CD4-positive, CD25-positive, alpha-beta regulatory T cell (primary cell): ENCODE measurements around the gene ZRANB3. TPM values are rescaled to one million over a fixed set of nuclear protein-coding genes. Genes with fewer than 3 reads are reported as not detected.

Experiments used
- ATAC-seq, 2 donors: fragments of 150-1000 bp; cut with Tn5 transposase; one replicate each; pipeline ENCODE4 v1.10.0; 2021; ENCODE audit warnings: low read depth in 2 of 2, moderate number of reproducible peaks in 2 of 2, moderate library complexity in 1 of 2
- DNase-seq, 3 donors: peaks; one replicate each; pipeline versions ENCODE4 v3.0.0 to v3.0.0-alpha.2; 2012 to 2022; ENCODE audit warnings: mixed read lengths in 1 of 3
- H3K27ac ChIP-seq: one replicate; pipeline ENCODE4 v1.7.0; 2013; ENCODE audit warnings: mild to moderate bottlenecking, low read length; ENCODE audit not compliant: insufficient read depth, poor library complexity, severe bottlenecking
- H3K27me3 ChIP-seq: one replicate; pipeline ENCODE4 v1.7.0; 2013; ENCODE audit warnings: low read length; ENCODE audit not compliant: control insufficient read depth, insufficient read depth
- H3K36me3 ChIP-seq: one replicate; pipeline ENCODE4 v1.7.0; 2013; ENCODE audit warnings: mild to moderate bottlenecking, low read length, moderate library complexity; ENCODE audit not compliant: control insufficient read depth, insufficient read depth
- H3K4me1 ChIP-seq: 2 replicates; pipeline ENCODE4 v1.7.0; 2013; ENCODE audit warnings: mild to moderate bottlenecking, low read length; ENCODE audit not compliant: insufficient read depth, control insufficient read depth, poor library complexity, severe bottlenecking
- H3K4me3 ChIP-seq: one replicate; pipeline ENCODE4 v1.7.0; 2013; ENCODE audit warnings: low read depth, mild to moderate bottlenecking, low read length, moderate library complexity
- H3K9me3 ChIP-seq, 2 experiments: 1 replicate in 1 of 2; 2 replicates in 1 of 2; pipeline ENCODE4 v1.7.0; 2013; ENCODE audit warnings: low read length in 2 of 2, mild to moderate bottlenecking in 1 of 2, moderate library complexity in 1 of 2; ENCODE audit not compliant: control insufficient read depth in 2 of 2
- H3K27ac Mint-ChIP-seq, 3 donors: one replicate each; pipeline ENCODE4 v1.8.0; 2020 to 2022; ENCODE audit warnings: mild to moderate bottlenecking in 3 of 3, mixed read lengths in 3 of 3, moderate library complexity in 2 of 3
- H3K27me3 Mint-ChIP-seq: one replicate; pipeline ENCODE4 v1.8.0; 2022; ENCODE audit warnings: mild to moderate bottlenecking, mixed read lengths
- H3K36me3 Mint-ChIP-seq: one replicate; pipeline ENCODE4 v1.8.0; 2020; ENCODE audit warnings: mixed read lengths
- H3K4me1 Mint-ChIP-seq, 4 donors: one replicate each; pipeline ENCODE4 v1.8.0; 2020 to 2022; ENCODE audit warnings: mixed read lengths in 4 of 4, mild to moderate bottlenecking in 1 of 4
- H3K4me3 Mint-ChIP-seq, 4 donors: one replicate each; pipeline ENCODE4 v1.8.0; 2020 to 2022; ENCODE audit warnings: mild to moderate bottlenecking in 4 of 4, mixed read lengths in 4 of 4, moderate library complexity in 3 of 4
- H3K9me3 Mint-ChIP-seq, 7 donors: one replicate each; pipeline ENCODE4 v1.8.0; 2020 to 2022; ENCODE audit warnings: mixed read lengths in 7 of 7, mild to moderate bottlenecking in 3 of 7, moderate library complexity in 2 of 7
- polyA plus RNA-seq, 4 donors: library from polyadenylated mRNA; unstranded; fragments of 300-500 nt; fragmentation: Illumina TruSeq; gene quantifications; one replicate each; pipeline ENCODE4 v1.2.3, GENCODE V29; 2021
- total RNA-seq: library from RNA; stranded (reverse); gene quantifications from one replicate; pipeline ENCODE4 v1.2.3, GENCODE V29; 2022

Gene ZRANB3
- total and polyA plus RNA-seq, 5 donors from 2014 or later, result 2.2 to 4.6 (median 3.1) TPM

DNA sequence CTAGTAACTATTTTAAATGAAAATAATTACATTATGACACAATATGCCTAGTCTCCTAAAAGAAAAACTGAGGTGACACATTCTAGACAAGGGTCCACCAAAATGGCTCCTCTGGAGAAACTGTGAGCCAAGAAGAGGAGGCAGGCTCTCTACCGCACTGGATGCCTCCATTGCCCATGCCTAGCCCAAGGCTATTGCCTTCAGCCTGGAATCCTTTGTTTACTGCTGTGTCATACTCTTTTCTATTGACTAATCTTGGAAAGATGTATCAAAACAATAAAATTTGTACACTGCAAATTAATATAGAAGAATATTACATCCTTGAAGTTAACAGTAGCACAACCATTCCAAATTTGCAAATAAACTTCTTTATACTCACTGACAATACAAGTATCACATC is 311.8 kb downstream of the ZRANB3 start:
- Mint-ChIP-seq H3K4me1 (no peaks in the 10 kb centered on the region), H3K9me3 (peaks cover 0 to 2% (median 0%) of the 10 kb centered on the region in 7 donors), H3K4me3 (no peak overlapping the region), H3K27ac (no peak overlapping the region), H3K27me3 (no peaks in the 10 kb centered on the region), H3K36me3 (peaks cover 18% of the 10 kb centered on the region)
- Histone ChIP-seq H3K27me3 (no peaks in the 10 kb centered on the region), H3K4me3 (no peak overlapping the region), H3K9me3 (no peaks in the 10 kb centered on the region), H3K4me1 (no peaks in the 10 kb centered on the region), H3K36me3 (no peaks in the 10 kb centered on the region), H3K27ac (no peak overlapping the region)
- ATAC-seq (no peak), DNase-seq (no peak)

DNA sequence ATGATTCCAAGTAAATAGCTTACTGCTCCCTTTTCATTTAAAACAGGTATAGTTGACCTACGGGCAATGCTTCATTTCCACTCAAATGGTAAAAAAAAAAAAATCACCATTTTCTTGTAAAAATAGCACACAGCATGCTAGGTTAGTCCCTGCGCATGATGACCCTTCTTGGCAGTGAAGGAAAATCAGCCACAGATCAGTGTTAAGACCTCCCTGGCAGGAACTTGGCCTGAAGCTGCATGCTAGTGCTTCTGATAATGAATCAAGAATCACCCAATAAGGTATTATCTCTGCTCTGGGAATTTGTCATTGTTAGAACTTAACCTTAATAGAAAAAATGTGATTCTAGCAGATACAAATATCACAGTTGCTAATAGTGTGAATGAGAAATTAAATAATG is 312.6 kb downstream of the ZRANB3 start:
- H3K27ac Mint-ChIP-seq, result no peak overlapping the region

DNA sequence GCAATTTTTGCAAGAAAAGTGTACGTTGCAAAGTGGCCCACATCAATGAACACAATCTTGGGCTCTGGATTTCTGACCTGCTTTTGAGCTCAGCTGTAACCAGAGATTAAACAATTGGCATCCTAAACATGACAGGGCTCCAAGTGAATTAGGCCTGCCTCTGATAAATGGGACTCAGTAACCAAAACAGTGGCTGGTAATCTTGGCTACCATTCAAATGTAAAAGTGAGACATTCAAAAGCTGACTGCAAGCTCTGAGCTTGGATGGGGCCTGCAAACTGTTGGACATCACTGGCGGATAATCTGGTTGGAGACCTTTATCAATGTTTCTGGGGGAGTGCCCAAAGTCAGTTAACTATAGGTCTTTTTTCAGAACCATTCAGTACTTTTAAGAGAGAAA is 318.3 kb downstream of the ZRANB3 start:
- DNase-seq, result no peak
- no peaks in the 10 kb centered on the region for H3K36me3 ChIP-seq
- no peaks in the 10 kb centered on the region for H3K9me3 ChIP-seq
- no peak overlapping the region for H3K4me3 ChIP-seq
- H3K27ac ChIP-seq, result no peak overlapping the region
- Mint-ChIP-seq H3K36me3 (peaks cover 10% of the 10 kb centered on the region), H3K4me1 (no peaks in the 10 kb centered on the region), H3K27me3 (no peaks in the 10 kb centered on the region), H3K4me3 (no peak overlapping the region), H3K9me3 (peaks cover 0 to 2% (median 0%) of the 10 kb centered on the region in 7 donors), H3K27ac (no peak overlapping the region)
- no peaks in the 10 kb centered on the region for H3K27me3 ChIP-seq
- no peaks in the 10 kb centered on the region for H3K4me1 ChIP-seq
- no peak for ATAC-seq

More for the DNA sequence above, 312.6 kb downstream of the ZRANB3 start:
- H3K4me1 Mint-ChIP-seq, result no peaks in the 10 kb centered on the region
- peaks cover 0 to 2% (median 0%) of the 10 kb centered on the region in 7 donors for H3K9me3 Mint-ChIP-seq
- ATAC-seq (no peak), DNase-seq (no peak)
- H3K36me3 ChIP-seq, result no peaks in the 10 kb centered on the region
- no peak overlapping the region for H3K4me3 ChIP-seq
- H3K9me3 ChIP-seq, result no peaks in the 10 kb centered on the region
- H3K27me3 Mint-ChIP-seq, result no peaks in the 10 kb centered on the region
- H3K27ac ChIP-seq, result no peak overlapping the region
- H3K36me3 Mint-ChIP-seq, result peaks cover 18% of the 10 kb centered on the region
- no peaks in the 10 kb centered on the region for H3K4me1 ChIP-seq
- no peaks in the 10 kb centered on the region for H3K27me3 ChIP-seq
- no peak overlapping the region for H3K4me3 Mint-ChIP-seq

DNA sequence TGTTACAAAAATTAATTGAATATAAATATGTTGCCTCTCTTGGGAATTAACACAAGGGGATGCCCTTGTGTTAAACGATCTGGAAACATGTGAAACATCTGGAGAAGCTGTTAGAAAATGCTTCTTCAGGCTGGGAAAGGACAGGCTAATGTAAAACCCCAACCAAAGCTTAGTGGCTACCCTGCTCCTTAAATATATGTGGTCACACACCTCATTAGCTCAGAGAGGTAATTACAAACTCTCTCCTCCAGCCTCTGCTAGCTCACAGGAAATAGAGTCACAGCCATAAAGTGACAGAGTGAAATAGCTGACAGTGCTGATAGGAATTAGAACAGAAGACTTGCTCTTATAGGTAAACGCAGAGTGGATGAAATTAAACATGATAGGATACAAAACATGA is 323.0 kb downstream of the ZRANB3 start:
- ATAC-seq (no peak), DNase-seq (no peak)
- Histone ChIP-seq H3K9me3 (no peaks in the 10 kb centered on the region), H3K27ac (no peak overlapping the region), H3K36me3 (no peaks in the 10 kb centered on the region), H3K4me1 (no peaks in the 10 kb centered on the region), H3K27me3 (no peaks in the 10 kb centered on the region), H3K4me3 (no peak overlapping the region)
- Mint-ChIP-seq H3K9me3 (no peaks in the 10 kb centered on the region), H3K36me3 (peaks cover 4% of the 10 kb centered on the region), H3K27me3 (no peaks in the 10 kb centered on the region), H3K4me1 (no peaks in the 10 kb centered on the region), H3K4me3 (no peak overlapping the region), H3K27ac (no peak overlapping the region)

DNA sequence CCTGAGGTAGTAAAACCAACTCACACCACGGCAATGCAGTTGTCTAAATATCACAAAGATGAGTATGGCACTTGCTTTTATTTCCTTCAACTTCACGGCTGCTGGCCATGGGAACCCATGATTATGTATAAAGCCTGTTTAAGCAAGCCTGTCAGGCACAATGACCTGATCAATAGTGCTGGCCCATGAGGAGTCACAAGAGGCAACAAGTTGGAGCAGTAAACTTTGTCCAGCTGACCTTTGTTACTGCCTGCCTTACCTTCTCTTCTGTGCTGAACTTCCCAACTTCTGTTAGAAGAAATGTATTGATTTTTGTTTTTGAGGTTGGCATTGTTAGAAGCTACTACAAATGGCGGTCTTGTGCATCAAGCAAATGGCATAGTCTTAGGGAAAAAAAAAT is 327.1 kb downstream of the ZRANB3 start:
- Histone ChIP-seq H3K4me1 (no peaks in the 10 kb centered on the region), H3K9me3 (no peaks in the 10 kb centered on the region), H3K4me3 (no peak overlapping the region), H3K36me3 (no peaks in the 10 kb centered on the region), H3K27me3 (no peaks in the 10 kb centered on the region), H3K27ac (no peak overlapping the region)
- DNase-seq (no peak), ATAC-seq (no peak)
- no peaks in the 10 kb centered on the region for H3K4me1 Mint-ChIP-seq
- no peaks in the 10 kb centered on the region for H3K27me3 Mint-ChIP-seq
- H3K9me3 Mint-ChIP-seq, result no peaks in the 10 kb centered on the region
- H3K27ac Mint-ChIP-seq, result no peak overlapping the region
- H3K4me3 Mint-ChIP-seq, result no peak overlapping the region
- peaks cover 11% of the 10 kb centered on the region for H3K36me3 Mint-ChIP-seq

DNA sequence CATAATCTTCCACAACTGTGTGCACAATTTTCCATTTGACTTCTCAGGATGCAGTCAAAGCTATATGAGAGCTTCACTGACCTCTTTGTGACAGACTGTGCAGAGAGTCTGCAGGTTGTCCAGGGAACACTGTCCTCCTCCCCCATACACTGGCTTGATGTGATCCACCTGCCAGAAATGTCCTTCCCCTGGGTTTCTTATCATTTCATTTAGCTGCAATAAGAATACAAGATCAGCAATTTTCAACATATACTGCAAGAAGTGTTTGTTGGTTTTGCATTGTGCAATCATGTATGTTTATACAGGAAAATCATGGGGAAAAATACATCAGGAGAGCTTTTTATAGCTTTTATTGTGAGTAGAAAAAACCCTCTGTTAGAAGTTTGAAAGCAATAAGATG is 328.3 kb downstream of the ZRANB3 start:
- H3K27ac ChIP-seq, result no peak overlapping the region
- no peaks in the 10 kb centered on the region for H3K27me3 ChIP-seq
- H3K4me1 ChIP-seq, result no peaks in the 10 kb centered on the region
- no peaks in the 10 kb centered on the region for H3K36me3 ChIP-seq
- Mint-ChIP-seq H3K9me3 (no peaks in the 10 kb centered on the region), H3K27me3 (no peaks in the 10 kb centered on the region), H3K27ac (no peak overlapping the region), H3K4me1 (no peaks in the 10 kb centered on the region), H3K4me3 (no peak overlapping the region), H3K36me3 (peaks cover 11% of the 10 kb centered on the region)
- no peaks in the 10 kb centered on the region for H3K9me3 ChIP-seq
- no peak overlapping the region for H3K4me3 ChIP-seq
- DNase-seq (no peak), ATAC-seq (no peak)

DNA sequence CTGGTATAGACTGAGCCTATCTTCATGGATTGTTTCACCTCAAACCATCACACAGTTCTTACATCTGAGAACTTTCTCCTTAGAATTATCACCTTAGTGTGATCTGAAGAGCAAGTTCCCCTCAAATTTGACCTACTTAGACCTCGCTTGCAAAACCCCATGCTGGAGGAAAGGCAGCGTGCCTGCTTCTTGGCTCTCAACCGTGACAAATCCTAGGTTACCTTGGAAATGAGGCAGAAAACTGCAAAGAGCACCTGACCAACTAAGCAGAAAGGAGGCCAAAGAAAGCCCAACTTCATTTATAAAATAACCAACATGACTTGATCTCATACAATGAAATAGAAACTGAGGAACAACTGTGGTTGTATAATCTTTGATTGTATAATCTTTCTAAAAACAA is 332.5 kb downstream of the ZRANB3 start:
- Mint-ChIP-seq H3K27me3 (no peaks in the 10 kb centered on the region), H3K9me3 (peaks cover 0 to 4% (median 0%) of the 10 kb centered on the region in 7 donors), H3K4me3 (no peak overlapping the region), H3K27ac (no peak overlapping the region), H3K4me1 (no peaks in the 10 kb centered on the region), H3K36me3 (peaks cover 7% of the 10 kb centered on the region)
- ATAC-seq (no peak), DNase-seq (no peak)
- no peaks in the 10 kb centered on the region for H3K4me1 ChIP-seq
- H3K4me3 ChIP-seq, result no peak overlapping the region
- no peaks in the 10 kb centered on the region for H3K27me3 ChIP-seq
- no peaks in the 10 kb centered on the region for H3K36me3 ChIP-seq
- no peak overlapping the region for H3K27ac ChIP-seq
- H3K9me3 ChIP-seq, result peaks cover 0 to 3% of the 10 kb centered on the region in 2 experiments

DNA sequence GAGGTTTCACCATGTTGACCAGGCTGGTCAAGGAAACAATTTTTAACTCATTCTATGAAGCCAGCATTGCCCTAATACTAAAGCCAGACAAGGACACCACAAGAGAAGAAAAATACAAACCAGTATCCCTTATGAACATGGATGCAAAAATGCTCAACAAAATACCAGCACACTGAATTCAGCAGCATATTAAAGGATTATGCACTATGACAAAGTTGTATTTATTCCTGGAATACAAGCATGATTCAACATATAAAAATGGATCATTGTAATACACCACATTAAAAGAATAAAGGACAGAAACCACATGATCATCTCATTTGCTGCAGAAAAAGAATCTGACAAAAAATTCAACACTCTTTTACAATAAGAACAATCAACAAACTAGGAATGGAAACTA is 340.2 kb downstream of the ZRANB3 start:
- Mint-ChIP-seq H3K27me3 (no peaks in the 10 kb centered on the region), H3K4me1 (no peaks in the 10 kb centered on the region), H3K4me3 (peak overlapping the region in 1 of 4 donors; percentile 8), H3K9me3 (peaks cover 0 to 23% (median 9%) of the 10 kb centered on the region in 7 donors), H3K36me3 (peaks cover 5% of the 10 kb centered on the region), H3K27ac (no peak overlapping the region)
- Histone ChIP-seq H3K4me3 (no peak overlapping the region), H3K27ac (no peak overlapping the region), H3K4me1 (no peaks in the 10 kb centered on the region), H3K27me3 (no peaks in the 10 kb centered on the region), H3K36me3 (no peaks in the 10 kb centered on the region), H3K9me3 (peaks cover 10% of the 10 kb centered on the region in 2 experiments)
- ATAC-seq (no peak), DNase-seq (no peak)
